ENCODE measurements around the gene IPCEF1.

GRCh38 chr6:154304191-154304590 is 52.4 kb downstream of the IPCEF1 start:
- no peak for TF ChIP-seq SMC3 (IDR thresholded peaks at IDR 0.05; ENCODE audit: low read depth, low read length)
- TF ChIP-seq, protein P1, sequence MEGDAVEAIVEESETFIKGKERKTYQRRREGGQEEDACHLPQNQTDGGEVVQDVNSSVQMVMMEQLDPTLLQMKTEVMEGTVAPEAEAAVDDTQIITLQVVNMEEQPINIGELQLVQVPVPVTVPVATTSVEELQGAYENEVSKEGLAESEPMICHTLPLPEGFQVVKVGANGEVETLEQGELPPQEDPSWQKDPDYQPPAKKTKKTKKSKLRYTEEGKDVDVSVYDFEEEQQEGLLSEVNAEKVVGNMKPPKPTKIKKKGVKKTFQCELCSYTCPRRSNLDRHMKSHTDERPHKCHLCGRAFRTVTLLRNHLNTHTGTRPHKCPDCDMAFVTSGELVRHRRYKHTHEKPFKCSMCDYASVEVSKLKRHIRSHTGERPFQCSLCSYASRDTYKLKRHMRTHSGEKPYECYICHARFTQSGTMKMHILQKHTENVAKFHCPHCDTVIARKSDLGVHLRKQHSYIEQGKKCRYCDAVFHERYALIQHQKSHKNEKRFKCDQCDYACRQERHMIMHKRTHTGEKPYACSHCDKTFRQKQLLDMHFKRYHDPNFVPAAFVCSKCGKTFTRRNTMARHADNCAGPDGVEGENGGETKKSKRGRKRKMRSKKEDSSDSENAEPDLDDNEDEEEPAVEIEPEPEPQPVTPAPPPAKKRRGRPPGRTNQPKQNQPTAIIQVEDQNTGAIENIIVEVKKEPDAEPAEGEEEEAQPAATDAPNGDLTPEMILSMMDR (conservative IDR thresholded peaks at IDR 0.05; ENCODE audit: low read depth, low read length) = no peak
- no peak for TF ChIP-seq USF2 (IDR thresholded peaks at IDR 0.05; ENCODE audit: low read depth, low read length)
- TF ChIP-seq RAD21 (IDR thresholded peaks at IDR 0.05; ENCODE audit: low read length) = no peak
- TF ChIP-seq POLR2A (IDR thresholded peaks at IDR 0.05; ENCODE audit: low read depth, low read length) = no peak
- TF ChIP-seq CEBPB (IDR thresholded peaks at IDR 0.05; ENCODE audit: low read depth, low read length) = no peak
